OCI-LY1 (cell line): ENCODE results near the gene CDX2.

Experiments
- H2AFZ ChIP-seq: fragments of 200-600 bp; sonication (generic), shearing (Covaris generic); 2 replicates; pipeline ENCODE4 v1.6.0; 2014; ENCODE audit warnings: antibody characterized with exemption, mild to moderate bottlenecking, low read length
- H3F3A ChIP-seq: fragments of 200-600 bp; sonication (generic), shearing (Covaris generic); 2 replicates; pipeline ENCODE4 v1.6.0; 2014; ENCODE audit warnings: mild to moderate bottlenecking, antibody characterized with exemption, low read length, moderate library complexity; ENCODE audit not compliant: insufficient read depth
- H3K27ac ChIP-seq: fragments of 200-600 bp; sonication (generic); 2 replicates; pipeline ENCODE4 v1.5.1; 2014; ENCODE audit warnings: low read length, mixed run types, mild to moderate bottlenecking, low read depth; ENCODE audit not compliant: poor library complexity, severe bottlenecking
- H3K27me3 ChIP-seq: fragments of 200-600 bp; sonication (generic); 2 replicates; pipeline ENCODE4 v1.6.0; 2014; ENCODE audit warnings: antibody characterized with exemption, mild to moderate bottlenecking, low read length, moderate library complexity; ENCODE audit not compliant: insufficient read depth
- H3K36me3 ChIP-seq: fragments of 200-600 bp; sonication (generic); 2 replicates; pipeline ENCODE4 v1.6.1; 2014; ENCODE audit warnings: mild to moderate bottlenecking, antibody characterized with exemption, low read length, moderate library complexity, mixed read lengths; ENCODE audit not compliant: insufficient read depth
- H3K4me1 ChIP-seq: fragments of 200-600 bp; sonication (generic); 2 replicates; pipeline ENCODE4 v1.5.1; 2014; ENCODE audit warnings: mild to moderate bottlenecking, low read length, moderate library complexity; ENCODE audit not compliant: insufficient read depth, severe bottlenecking
- H3K4me2 ChIP-seq: fragments of 200-600 bp; sonication (generic), shearing (Covaris generic); 2 replicates; pipeline ENCODE4 v1.6.1; 2014; ENCODE audit warnings: low read length
- H3K4me3 ChIP-seq: fragments of 200-600 bp; sonication (generic); 2 replicates; pipeline ENCODE4 v1.5.1; 2014; ENCODE audit warnings: low read length, low read depth, mild to moderate bottlenecking, mixed read lengths; ENCODE audit not compliant: poor library complexity, severe bottlenecking
- H3K79me2 ChIP-seq: fragments of 200-600 bp; shearing (Covaris generic); 2 replicates; pipeline ENCODE4 v1.6.1; 2016; ENCODE audit warnings: mixed run types, low read length, mixed read lengths; ENCODE audit not compliant: insufficient read depth
- H3K9ac ChIP-seq: fragments of 200-600 bp; sonication (generic), shearing (Covaris generic); 2 replicates; pipeline ENCODE4 v1.6.1; 2014; ENCODE audit warnings: mild to moderate bottlenecking, low read length, mixed read lengths
- H3K9me2 ChIP-seq: fragments of 200-600 bp; sonication (generic), shearing (Covaris generic); 2 replicates; pipeline ENCODE4 v1.6.1; 2014; ENCODE audit warnings: low read depth, mild to moderate bottlenecking, low read length, mixed read lengths
- H3K9me3 ChIP-seq: fragments of 200-600 bp; shearing (Covaris generic); 2 replicates; pipeline ENCODE4 v1.6.1; 2014; ENCODE audit warnings: low read length, mixed read lengths
- H4K20me1 ChIP-seq: fragments of 200-600 bp; sonication (generic), shearing (Covaris generic); 2 replicates; pipeline ENCODE4 v1.6.0; 2016; ENCODE audit warnings: mild to moderate bottlenecking, low read length; ENCODE audit not compliant: insufficient read depth
- EZH2 ChIP-seq: fragments of 200-600 bp; sonication (generic), shearing (Covaris generic); IDR thresholded peaks from 2 replicates; pipeline ENCODE4 v1.8.0; 2017; ENCODE audit warnings: borderline replicate concordance, mixed run types, mild to moderate bottlenecking, antibody characterized with exemption, low read length, moderate library complexity, mixed read lengths
- TF ChIP-seq, protein P1 (sequence below): fragments of 200-600 bp; sonication (generic), shearing (Covaris generic); IDR thresholded peaks from 2 replicates; pipeline ENCODE4 v1.5.1; 2017; ENCODE audit warnings: mild to moderate bottlenecking, antibody characterized with exemption, low read length, moderate library complexity, mixed read lengths

CDX2 gene

DNA sequence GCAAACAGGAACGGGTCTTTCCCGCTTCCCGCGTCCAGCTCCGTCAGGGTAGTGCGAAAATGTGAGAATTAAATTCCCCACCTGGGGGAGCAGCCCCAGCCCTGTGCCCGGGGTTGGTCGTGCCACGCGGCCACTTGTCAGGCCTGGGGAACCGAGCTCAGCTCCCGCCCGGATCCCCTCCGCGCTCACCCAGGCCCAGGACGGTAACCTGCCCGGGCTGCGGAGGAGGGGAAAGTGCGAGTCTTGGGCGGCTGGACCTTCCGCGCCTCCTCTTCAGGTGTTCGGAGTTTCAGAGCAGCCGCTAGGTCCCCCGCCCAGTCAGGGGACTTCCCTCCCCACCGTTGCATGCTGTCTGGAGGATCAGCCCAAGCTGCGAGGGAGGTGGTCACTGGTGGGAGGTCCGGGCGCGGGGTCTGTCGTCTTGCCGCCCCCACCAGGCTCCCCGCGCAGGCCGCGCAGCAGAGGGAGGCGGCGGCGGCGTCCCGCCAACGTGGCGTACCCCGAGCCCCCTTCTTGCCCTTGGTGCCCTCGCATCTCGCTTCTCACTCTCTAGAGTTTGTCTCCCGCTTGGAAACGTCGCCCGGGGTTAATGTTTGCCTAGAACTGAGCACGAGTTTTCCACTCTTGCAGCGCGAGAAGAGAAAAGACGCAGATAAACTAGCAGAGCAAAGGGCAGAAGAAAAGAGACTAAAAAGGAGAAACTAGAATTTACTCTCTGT is 11.3 kb upstream of the CDX2 start:
- no peak overlapping the region for H3K9ac ChIP-seq
- H4K20me1 ChIP-seq: no peaks in the 10 kb centered on the region
- no peaks in the 10 kb centered on the region for H3K36me3 ChIP-seq
- no peaks in the 10 kb centered on the region for H3K4me1 ChIP-seq
- no peak overlapping the region for H3K4me3 ChIP-seq
- no peaks in the 10 kb centered on the region for H3K9me3 ChIP-seq
- H3K27me3 ChIP-seq: 0 out of 2 replicates have a peak, but pooled peaks cover 4% of the 10 kb centered on the region
- H3K4me2 ChIP-seq: no peak overlapping the region
- TF ChIP-seq EZH2: no peak
- no peaks in the 10 kb centered on the region for H3K79me2 ChIP-seq
- no peak overlapping the region for H2AFZ ChIP-seq
- no peaks in the 10 kb centered on the region for H3F3A ChIP-seq
- no peaks in the 10 kb centered on the region for H3K9me2 ChIP-seq
- no peak overlapping the region for H3K27ac ChIP-seq

DNA sequence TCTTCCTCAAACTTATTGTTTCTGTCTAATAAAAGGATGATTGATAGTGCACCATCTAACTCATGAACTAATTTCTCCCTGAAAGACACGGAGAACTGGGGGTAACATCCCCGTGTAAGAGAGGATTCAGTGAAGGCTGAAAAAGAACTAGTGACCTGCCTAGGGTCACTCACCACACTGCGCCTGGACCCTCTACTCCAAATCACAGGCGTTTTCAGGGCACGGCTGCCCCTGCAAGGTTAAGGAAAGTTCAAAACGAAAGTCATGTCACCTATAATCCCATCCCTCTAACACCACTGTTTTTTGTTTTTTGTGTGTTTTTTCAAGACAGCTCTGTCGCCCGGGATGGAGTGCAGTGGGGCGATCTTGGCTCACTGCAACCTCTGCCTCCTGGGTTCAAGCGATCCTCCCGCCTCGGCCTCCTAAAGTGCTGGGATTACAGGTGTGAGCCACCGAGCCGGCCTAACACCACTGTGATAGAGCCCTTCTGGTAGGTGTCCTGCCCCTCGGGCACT is 10.7 kb upstream of the CDX2 start:
- Histone ChIP-seq H3K79me2 (no peaks in the 10 kb centered on the region), H3F3A (no peaks in the 10 kb centered on the region), H3K9ac (no peak overlapping the region), H3K27me3 (0 out of 2 replicates have a peak, but pooled peaks cover 4% of the 10 kb centered on the region), H3K9me2 (no peaks in the 10 kb centered on the region), H3K4me2 (no peak overlapping the region), H2AFZ (no peak overlapping the region), H3K36me3 (no peaks in the 10 kb centered on the region), H3K27ac (no peak overlapping the region), H4K20me1 (no peaks in the 10 kb centered on the region), H3K4me1 (no peaks in the 10 kb centered on the region), H3K9me3 (no peaks in the 10 kb centered on the region), H3K4me3 (no peak overlapping the region)
- TF ChIP-seq, protein P1, sequence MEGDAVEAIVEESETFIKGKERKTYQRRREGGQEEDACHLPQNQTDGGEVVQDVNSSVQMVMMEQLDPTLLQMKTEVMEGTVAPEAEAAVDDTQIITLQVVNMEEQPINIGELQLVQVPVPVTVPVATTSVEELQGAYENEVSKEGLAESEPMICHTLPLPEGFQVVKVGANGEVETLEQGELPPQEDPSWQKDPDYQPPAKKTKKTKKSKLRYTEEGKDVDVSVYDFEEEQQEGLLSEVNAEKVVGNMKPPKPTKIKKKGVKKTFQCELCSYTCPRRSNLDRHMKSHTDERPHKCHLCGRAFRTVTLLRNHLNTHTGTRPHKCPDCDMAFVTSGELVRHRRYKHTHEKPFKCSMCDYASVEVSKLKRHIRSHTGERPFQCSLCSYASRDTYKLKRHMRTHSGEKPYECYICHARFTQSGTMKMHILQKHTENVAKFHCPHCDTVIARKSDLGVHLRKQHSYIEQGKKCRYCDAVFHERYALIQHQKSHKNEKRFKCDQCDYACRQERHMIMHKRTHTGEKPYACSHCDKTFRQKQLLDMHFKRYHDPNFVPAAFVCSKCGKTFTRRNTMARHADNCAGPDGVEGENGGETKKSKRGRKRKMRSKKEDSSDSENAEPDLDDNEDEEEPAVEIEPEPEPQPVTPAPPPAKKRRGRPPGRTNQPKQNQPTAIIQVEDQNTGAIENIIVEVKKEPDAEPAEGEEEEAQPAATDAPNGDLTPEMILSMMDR: no peak
- no peak for TF ChIP-seq EZH2

DNA sequence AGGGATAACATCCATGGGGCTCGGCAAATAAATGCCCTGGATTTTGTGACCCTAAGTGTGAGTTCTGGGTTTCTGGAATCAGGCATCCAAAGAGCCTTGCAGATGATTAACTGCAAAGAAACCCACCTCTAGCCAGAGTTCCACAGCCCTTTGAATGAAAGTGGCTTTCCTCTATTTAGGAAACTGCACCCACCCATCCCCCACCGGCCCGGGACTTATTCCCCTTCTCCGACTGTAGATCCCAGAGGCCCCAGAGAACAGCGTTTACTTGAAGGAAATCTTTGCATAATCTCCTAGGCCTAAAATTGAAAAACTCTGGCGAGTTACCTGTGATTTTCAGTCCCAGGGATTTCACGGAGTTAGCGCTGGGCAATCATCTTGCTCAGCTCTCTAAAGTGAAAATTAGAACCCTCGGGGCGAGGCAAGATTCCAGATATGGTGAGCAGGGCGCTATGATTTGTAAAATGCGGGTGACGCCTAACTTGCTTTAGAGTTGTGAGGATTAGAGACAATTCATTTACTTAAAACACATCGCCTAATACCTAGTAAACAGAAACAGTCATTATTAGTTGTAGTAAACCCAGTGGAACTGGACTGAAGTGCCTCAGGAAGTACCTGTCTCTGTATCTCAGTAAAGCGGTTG is 10.0 kb upstream of the CDX2 start:
- H3K4me2 ChIP-seq: no peak overlapping the region
- H3K27ac ChIP-seq: no peak overlapping the region
- no peaks in the 10 kb centered on the region for H3K36me3 ChIP-seq
- H2AFZ ChIP-seq: no peak overlapping the region
- no peak overlapping the region for H3K4me3 ChIP-seq
- no peak overlapping the region for H3K9ac ChIP-seq
- TF ChIP-seq, protein P1: no peak
- no peak for TF ChIP-seq EZH2
- H3K9me3 ChIP-seq: no peaks in the 10 kb centered on the region
- 0 out of 2 replicates have a peak, but pooled peaks cover 4% of the 10 kb centered on the region for H3K27me3 ChIP-seq
- H3K9me2 ChIP-seq: no peaks in the 10 kb centered on the region
- no peaks in the 10 kb centered on the region for H3F3A ChIP-seq
- H3K4me1 ChIP-seq: no peaks in the 10 kb centered on the region
- H4K20me1 ChIP-seq: no peaks in the 10 kb centered on the region
- no peaks in the 10 kb centered on the region for H3K79me2 ChIP-seq
